ENCODE results near the gene LIME1.
"Not testable (repeated sequence)": the region's sequence is repeated elsewhere in the genome, so short reads cannot be mapped to it uniquely, and the experiment has no call there.

LIME1 gene

GRCh38 chr20:63707558-63708300 is 28.7 kb upstream of the LIME1 start, which contains the start of the genes ARFRP1 and ZGPAT:
Gene ARFRP1, minus strand, starts transcription at chr20:63707976. Its CDS starts 885 bp downstream, at chr20:63707091.
Gene ZGPAT, plus strand, starts transcription at chr20:63708039. Its CDS starts 542 bp downstream, at chr20:63708581.
- DNase-seq: peak; percentile 84

GRCh38 chr20:63708301-63709148 is 27.9 kb upstream of the LIME1 start:
- DNase-seq: no peak

- no peak for DNase-seq
These were observed 27.3 kb upstream of the LIME1 start for GRCh38 chr20:63709149-63709527.

GRCh38 chr20:63711085-63711645 is 25.3 kb upstream of the LIME1 start:
- DNase-seq: no peak

- no peak for DNase-seq
These were observed 24.3 kb upstream of the LIME1 start for GRCh38 chr20:63712191-63712590.

- no peak for DNase-seq
These were observed 21.6 kb upstream of the LIME1 start for GRCh38 chr20:63714858-63715257.

- no peak for DNase-seq
These were observed 17.5 kb upstream of the LIME1 start for GRCh38 chr20:63718996-63719395.

GRCh38 chr20:63722967-63723622 is 13.4 kb upstream of the LIME1 start:
- DNase-seq: not testable (repeated sequence)

GRCh38 chr20:63730189-63730733 is 6.2 kb upstream of the LIME1 start:
- DNase-seq: not testable (repeated sequence)

- no peak for DNase-seq
These were observed 5.1 kb upstream of the LIME1 start for GRCh38 chr20:63731410-63731809.

- DNase-seq: no peak
These were observed 4.1 kb upstream of the LIME1 start for GRCh38 chr20:63732118-63733095.

- DNase-seq: no peak
These were observed 3.3 kb upstream of the LIME1 start for GRCh38 chr20:63733117-63733516.

GRCh38 chr20:63733579-63734081 is 2.8 kb upstream of the LIME1 start:
- no peak for DNase-seq

- DNase-seq: no peak
These were observed 2.1 kb upstream of the LIME1 start for GRCh38 chr20:63734111-63734945.

- no peak for DNase-seq
These were observed 1.3 kb upstream of the LIME1 start for GRCh38 chr20:63734946-63735858.

GRCh38 chr20:63736893-63737694 is 630 bp downstream of the LIME1 start:
- no peak for DNase-seq

- no peak for DNase-seq
These were observed 1.2 kb downstream of the LIME1 start for GRCh38 chr20:63737695-63737944.

- no peak for DNase-seq
These were observed 1.7 kb downstream of the LIME1 start for GRCh38 chr20:63737945-63738686.

Data from fibroblast of skin of scalp (primary cell).